Endothelial cell of umbilical vein (primary cell): Measurements from ENCODE around the gene DCAF10. TPM values are rescaled to one million over a fixed set of nuclear protein-coding genes. Genes with fewer than 3 reads are reported as not detected.

Experiments used
- BruUV-seq: library from RNA; stranded (reverse); fragments of 400-500 nt; replicated peaks from 2 replicates; lab custom pipeline; 2021; lab: Mats Ljungman, UMichigan
- CTCF ChIA-PET: fragments of 300-600, 350-600 bp; sonication (Branson Sonifier 250); formaldehyde crosslinking; loops from one replicate; lab custom pipeline; 2021; ENCODE audit warnings: antibody characterized with exemption, inconsistent platforms; lab: Charles Lee
- POLR2A ChIA-PET: fragments of 300-600, 350-600 bp; sonication (Branson Sonifier 250); formaldehyde crosslinking; loops from one replicate; lab custom pipeline; 2021; ENCODE audit warnings: antibody characterized with exemption, inconsistent platforms; lab: Charles Lee
- DNase-seq: peaks from one replicate; pipeline ENCODE4 v3.0.0-alpha.2; 2011; ENCODE audit warnings: low read depth, low spot score
- FAIRE-seq: peaks from 2 replicates; lab custom pipeline; 2011; peaks lifted over from hg19 to GRCh38; lab: Jason Lieb, UNC
- H2AFZ ChIP-seq: 2 replicates; pipeline ENCODE4 v1.6.0; 2012; ENCODE audit warnings: low read depth, low read length, control low read depth, inconsistent platforms
- H3K27ac ChIP-seq: 2 replicates; pipeline ENCODE4 v1.5.1; 2011; ENCODE audit warnings: low read depth, mild to moderate bottlenecking, control low read depth, low read length, moderate library complexity; ENCODE audit not compliant: insufficient read depth
- H3K27me3 ChIP-seq, 2 experiments: 2 replicates each; pipeline versions ENCODE4 v1.6.0 to v1.6.1; 2011; ENCODE audit warnings: low read length in 2 of 2, mixed read lengths in 1 of 2; ENCODE audit not compliant: control insufficient read depth in 2 of 2, insufficient read depth in 2 of 2
- H3K36me3 ChIP-seq, 2 experiments: 2 replicates in 1 of 2; 3 replicates in 1 of 2; pipeline ENCODE4 v1.5.1; 2011; ENCODE audit warnings: low read length in 2 of 2, mild to moderate bottlenecking in 1 of 2, moderate library complexity in 1 of 2; ENCODE audit not compliant: control insufficient read depth in 2 of 2, insufficient read depth in 2 of 2; ENCODE audit errors: extremely low read depth in 1 of 2
- H3K4me1 ChIP-seq: 3 replicates; pipeline ENCODE4 v1.5.1; 2011; ENCODE audit warnings: mild to moderate bottlenecking, low read length; ENCODE audit not compliant: control insufficient read depth, insufficient read depth; ENCODE audit errors: extremely low read depth
- H3K4me2 ChIP-seq: 2 replicates; pipeline ENCODE4 v1.6.1; 2011; ENCODE audit warnings: low read length, control low read depth, mixed read lengths; ENCODE audit not compliant: insufficient read depth
- H3K4me3 ChIP-seq, 3 experiments: fragments of 200-600 bp in 1 of 3; sonication (generic), shearing (Covaris generic) in 1 of 3; replicated peaks in 1 of 3; 2 replicates each; pipeline ENCODE4 v1.5.1; 2011 to 2016; ENCODE audit warnings: control low read depth in 3 of 3, low read length in 3 of 3, mild to moderate bottlenecking in 2 of 3, inconsistent platforms in 1 of 3, low read depth in 1 of 3, moderate library complexity in 1 of 3; ENCODE audit not compliant: insufficient read depth in 1 of 3
- H3K79me2 ChIP-seq: 2 replicates; pipeline ENCODE4 v1.6.0; 2012; ENCODE audit warnings: low read length, inconsistent platforms; ENCODE audit not compliant: control insufficient read depth, insufficient read depth
- H3K9ac ChIP-seq: replicated peaks from 2 replicates; pipeline ENCODE3; 2011; ENCODE audit warnings: low read length, control low read depth; ENCODE audit not compliant: insufficient read depth; ENCODE audit errors: extremely low read depth
- H3K9me1 ChIP-seq: replicated peaks from 3 replicates; pipeline ENCODE4 v1.6.0; 2011; ENCODE audit warnings: mild to moderate bottlenecking, low read length; ENCODE audit not compliant: control insufficient read depth, insufficient read depth; ENCODE audit errors: extremely low read depth
- H3K9me3 ChIP-seq: replicated peaks from 2 replicates; pipeline ENCODE4 v1.5.1; 2012; ENCODE audit warnings: low read length, inconsistent platforms; ENCODE audit not compliant: control insufficient read depth, insufficient read depth
- H4K20me1 ChIP-seq: replicated peaks from 2 replicates; pipeline ENCODE3; 2011; ENCODE audit warnings: mild to moderate bottlenecking, low read length; ENCODE audit not compliant: control insufficient read depth, insufficient read depth; ENCODE audit errors: extremely low read depth
- FOS ChIP-seq: IDR thresholded peaks from 2 replicates; pipeline ENCODE4 v1.6.1; 2011; ENCODE audit warnings: mild to moderate bottlenecking, low read length, moderate library complexity, borderline replicate concordance; ENCODE audit not compliant: insufficient read depth
- dilution Hi-C: fragments of 300-500 bp; cut with MboI; formaldehyde crosslinking; loops from one replicate; pipeline ENCODE4 v1.15.0; 2019; ENCODE audit warnings: low sequenced_read_pairs; ENCODE audit not compliant: extremely low pct_ligation_motif_present
- intact Hi-C: fragments of 100-400 bp; cut with micrococcal nuclease; formaldehyde crosslinking; loops from one replicate; pipeline ENCODE4 v1.10.0; 2022
- polyA plus RNA-seq, 4 experiments: library from polyadenylated mRNA; depleted of rRNA in 3 of 4; stranded (reverse) in 3 of 4; unstranded in 1 of 4; fragments of >200 nt; gene quantifications; 2 replicates each; pipeline versions ENCODE4 v1.2.1 to v1.2.3, GENCODE V29; 2011 to 2012; ENCODE audit warnings: missing spikeins in 1 of 4
- total RNA-seq: library from RNA; stranded (reverse); gene quantifications from 2 replicates; pipeline ENCODE4 v1.2.3, GENCODE V29; 2021

The DCAF10 gene
- total and polyA plus RNA-seq, 2 donors (not counting 3 experiments of a cell fraction or from before 2014, with no cell fraction given), result 13.1 to 21.5 TPM

- H3K4me2 ChIP-seq, result no peak overlapping the region
- TF ChIP-seq FOS, result no peak
- FAIRE-seq (no peak), DNase-seq (peak; percentile 9)
- H3K9ac ChIP-seq, result no peak overlapping the region
- ChIA-PET POLR2A (no interaction called here), CTCF (interaction anchor here (0.7 to 2.2 kb wide), 4 partner anchors 9 to 303 kb away, joined by 3 to 9 read pairs (median 4); no protein-coding TSS in a partner anchor)
- no peaks in the 10 kb centered on the region for H3K9me3 ChIP-seq
- peaks cover 10 to 21% of the 10 kb centered on the region in 2 experiments for H3K36me3 ChIP-seq
- no TSS peak for BruUV-seq
- H3K27me3 ChIP-seq, result no peaks in the 10 kb centered on the region
- no peaks in the 10 kb centered on the region for H3K4me1 ChIP-seq
- H4K20me1 ChIP-seq, result no peaks in the 10 kb centered on the region
- intact Hi-C loops, result no loop called here
- no peak overlapping the region for H3K4me3 ChIP-seq
- no peaks in the 10 kb centered on the region for H3K79me2 ChIP-seq
- H3K9me1 ChIP-seq, result no peaks in the 10 kb centered on the region
- H2AFZ ChIP-seq, result no peak overlapping the region
- no peak overlapping the region for H3K27ac ChIP-seq
- dilution Hi-C loops, result no loop called here
These were observed 58.4 kb downstream of the DCAF10 start for GRCh38 chr9:37859043-37859442.

GRCh38 chr9:37862530-37862929 is 61.9 kb downstream of the DCAF10 start:
- intact Hi-C loops, result no loop called here
- H3K9me1 ChIP-seq, result no peaks in the 10 kb centered on the region
- dilution Hi-C loops, result no loop called here
- DNase-seq (no peak), FAIRE-seq (no peak)
- CTCF ChIA-PET, result interaction anchor here (0.9 kb wide), 1 partner anchor 10 kb away, joined by 3 read pairs; no protein-coding TSS in a partner anchor
- H3K36me3 ChIP-seq, result peaks cover 10 to 21% of the 10 kb centered on the region in 2 experiments
- H4K20me1 ChIP-seq, result no peaks in the 10 kb centered on the region
- H3K27ac ChIP-seq, result no peak overlapping the region
- H3K79me2 ChIP-seq, result no peaks in the 10 kb centered on the region
- POLR2A ChIA-PET, result no interaction called here
- no peaks in the 10 kb centered on the region for H3K9me3 ChIP-seq
- TF ChIP-seq FOS, result no peak
- H2AFZ ChIP-seq, result no peak overlapping the region
- H3K4me1 ChIP-seq, result no peaks in the 10 kb centered on the region
- H3K27me3 ChIP-seq, result no peaks in the 10 kb centered on the region
- H3K4me3 ChIP-seq, result no peak overlapping the region
- no TSS peak for BruUV-seq
- no peak overlapping the region for H3K4me2 ChIP-seq
- no peak overlapping the region for H3K9ac ChIP-seq
